Small intestine (tissue), 7 donors: Measurements from ENCODE around the gene HOXA6. TPM values are rescaled to one million over a fixed set of nuclear protein-coding genes. Genes with fewer than 3 reads are reported as not detected.

ENCODE experiments used
- DNase-seq, 2 donors: peaks; one replicate each; pipeline versions ENCODE4 v3.0.0 to v3.0.0-alpha.2; 2013
- FAIRE-seq: peaks from 2 replicates; lab custom pipeline; 2012; peaks lifted over from hg19 to GRCh38; lab: Jason Lieb, UNC
- H3K27ac ChIP-seq, 3 donors: one replicate each; pipeline ENCODE4 v1.5.1; 2013; ENCODE audit warnings: low read length in 2 of 3, mild to moderate bottlenecking in 2 of 3, control low read depth in 1 of 3, inconsistent platforms in 1 of 3, low read depth in 1 of 3, moderate library complexity in 1 of 3
- H3K27me3 ChIP-seq, 3 donors: one replicate each; pipeline ENCODE4 v1.6.1; 2013; ENCODE audit warnings: low read length in 3 of 3, inconsistent platforms in 1 of 3; ENCODE audit not compliant: control insufficient read depth in 3 of 3, insufficient read depth in 3 of 3
- H3K36me3 ChIP-seq, 3 donors: one replicate each; pipeline ENCODE4 v1.6.1; 2013; ENCODE audit warnings: low read length in 3 of 3, inconsistent platforms in 1 of 3, low read depth in 1 of 3, mild to moderate bottlenecking in 1 of 3, moderate library complexity in 1 of 3; ENCODE audit not compliant: control insufficient read depth in 3 of 3, insufficient read depth in 2 of 3
- H3K4me1 ChIP-seq, 3 donors: one replicate each; pipeline ENCODE4 v1.6.1; 2013; ENCODE audit warnings: low read length in 2 of 3, inconsistent platforms in 1 of 3, low read depth in 1 of 3, mild to moderate bottlenecking in 1 of 3, moderate library complexity in 1 of 3; ENCODE audit not compliant: control insufficient read depth in 3 of 3, insufficient read depth in 2 of 3
- H3K4me3 ChIP-seq, 3 donors: one replicate each; pipeline ENCODE4 v1.5.1; 2013; ENCODE audit warnings: low read length in 3 of 3, control low read depth in 1 of 3, inconsistent platforms in 1 of 3, low read depth in 1 of 3, mild to moderate bottlenecking in 1 of 3, moderate library complexity in 1 of 3
- H3K9me3 ChIP-seq, 2 donors: one replicate each; pipeline ENCODE4 v1.6.1; 2013; ENCODE audit warnings: low read depth in 1 of 2, low read length in 1 of 2; ENCODE audit not compliant: control insufficient read depth in 2 of 2, insufficient read depth in 1 of 2
- WGBS, 3 donors: extraction: QIAGEN DNeasy Blood & Tissue Kit; methylation state at CpG; one replicate each; pipeline ENCODE4 v1.1.7; 2013; 5-methylcytosine and 5-hydroxymethylcytosine counted together
- polyA plus RNA-seq, 4 donors: library from polyadenylated mRNA; stranded (reverse) in 3 of 4; unstranded in 1 of 4; fragments of 200-250 nt in 3 of 4; fragments of 120-200 nt in 1 of 4; gene quantifications; one replicate each; pipeline versions ENCODE4 v1.2.1 to v1.2.3, GENCODE V29; 2013
- donor health status: healthy with polysubstance abuse.
- donor health status: control.
- donor health status: control.
- donor health status: Bipolar disorder and iron deficiency.
- donor health status: healthy.

The HOXA6 gene
- polyA plus RNA-seq, 4 donors, result 0.46 to 29.7 (median 0.81) TPM; not detected in 1

DNA sequence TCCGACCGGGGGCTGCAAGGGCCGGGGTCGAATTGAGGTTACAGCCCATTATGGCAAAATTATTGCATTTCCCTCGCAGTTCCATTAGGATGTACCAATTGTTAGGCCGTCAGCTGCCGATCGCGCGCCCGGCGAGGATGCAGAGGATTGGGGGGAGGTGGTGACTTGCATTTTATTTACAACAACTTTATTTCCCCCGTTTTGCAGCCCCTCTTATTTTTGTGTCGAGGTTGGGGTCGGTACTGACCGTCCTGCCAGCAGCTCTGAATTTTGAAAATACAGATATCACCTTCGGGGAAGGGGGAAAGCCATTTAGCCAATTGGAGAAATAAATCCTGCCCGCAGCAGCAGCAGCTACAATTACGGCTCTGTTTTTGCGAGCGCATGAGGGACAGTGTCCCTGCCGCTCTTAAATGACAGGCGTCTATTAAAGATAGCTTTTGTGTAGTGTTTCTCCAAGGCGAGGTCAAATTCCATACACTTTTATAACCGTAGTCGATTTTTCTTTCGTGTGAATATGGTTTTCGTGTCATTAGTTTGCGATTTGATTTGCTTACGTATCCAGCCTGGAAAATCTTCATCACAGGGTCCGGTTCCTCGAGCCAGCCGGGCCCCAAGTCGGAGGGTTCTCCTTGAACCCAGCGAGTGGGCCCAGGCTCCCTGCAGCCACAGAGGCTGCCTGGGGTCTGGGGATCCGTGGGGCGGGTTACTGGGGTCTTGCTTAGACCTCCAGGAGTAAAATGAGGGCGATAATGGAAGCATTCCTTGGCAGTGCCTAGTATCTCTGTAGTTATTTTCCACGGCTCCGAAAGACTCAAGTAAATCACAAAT, 3.4 kb downstream of the HOXA6 start:
- peak overlapping the region in 2 of 3 donors; percentile 55 to 62 for H3K27ac ChIP-seq
- peaks cover 9 to 68% (median 13%) of the 10 kb centered on the region in 3 donors for H3K27me3 ChIP-seq
- no peak for FAIRE-seq

DNA sequence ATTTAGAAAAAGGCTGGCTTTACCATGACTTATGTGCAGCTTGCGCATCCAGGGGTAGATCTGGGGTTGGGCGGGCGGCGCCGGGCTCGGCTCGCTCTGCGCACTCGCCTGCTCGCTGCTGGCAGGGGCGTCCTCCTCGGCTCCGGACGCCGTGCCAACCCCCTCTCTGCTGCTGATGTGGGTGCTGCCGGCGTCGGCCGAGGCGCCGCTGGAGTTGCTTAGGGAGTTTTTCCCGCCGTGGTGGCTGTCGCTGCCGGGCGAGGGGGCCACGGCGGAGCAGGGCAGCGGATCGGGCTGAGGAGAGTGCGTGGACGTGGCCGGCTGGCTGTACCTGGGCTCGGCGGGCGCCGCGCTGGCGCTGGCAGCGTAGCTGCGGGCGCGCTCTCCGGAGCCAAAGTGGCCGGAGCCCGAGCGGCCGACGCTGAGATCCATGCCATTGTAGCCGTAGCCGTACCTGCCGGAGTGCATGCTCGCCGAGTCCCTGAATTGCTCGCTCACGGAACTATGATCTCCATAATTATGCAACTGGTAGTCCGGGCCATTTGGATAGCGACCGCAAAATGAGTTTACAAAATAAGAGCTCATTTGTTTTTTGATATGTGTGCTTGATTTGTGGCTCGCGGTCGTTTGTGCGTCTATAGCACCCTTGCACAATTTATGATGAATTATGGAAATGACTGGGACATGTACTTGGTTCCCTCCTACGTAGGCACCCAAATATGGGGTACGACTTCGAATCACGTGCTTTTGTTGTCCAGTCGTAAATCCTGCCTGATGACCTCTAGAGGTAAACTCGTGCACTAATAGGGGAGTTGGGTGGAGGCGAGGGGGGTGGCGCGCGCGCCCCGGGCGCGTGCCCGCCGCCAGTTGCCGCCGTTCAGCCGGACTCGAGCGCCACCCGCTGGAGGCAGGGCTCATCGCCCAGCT, 4.3 kb downstream of the HOXA6 start, which contains the start of gene HOXA5:
Gene HOXA5 (minus strand): TSS at position 659 of the 927 bp plus-strand sequence. CDS start 74 bp downstream, at position 585.
- H3K27me3 ChIP-seq, result peaks cover 9 to 59% (median 13%) of the 10 kb centered on the region in 3 donors
- no peak for FAIRE-seq
- 14 to 31% (median 24%) methylated on average over 65 to 86 of the region's 86 CpGs for WGBS, 3 donors

More for the DNA sequence above, 3.4 kb downstream of the HOXA6 start:
- WGBS, 3 donors, result 14 to 45% (median 39%) methylated on average over 40 of the region's 40 CpGs
- peak overlapping the region in 2 of 3 donors; percentile 29 to 46 for H3K4me3 ChIP-seq
- DNase-seq, result peak in 1 of 2 donors; percentile 66
- no peaks in the 10 kb centered on the region for H3K9me3 ChIP-seq
- peaks cover 0 to 35% (median 0%) of the 10 kb centered on the region in 3 donors for H3K36me3 ChIP-seq
- H3K4me1 ChIP-seq, result peaks cover 0 to 41% (median 2%) of the 10 kb centered on the region in 3 donors

DNA sequence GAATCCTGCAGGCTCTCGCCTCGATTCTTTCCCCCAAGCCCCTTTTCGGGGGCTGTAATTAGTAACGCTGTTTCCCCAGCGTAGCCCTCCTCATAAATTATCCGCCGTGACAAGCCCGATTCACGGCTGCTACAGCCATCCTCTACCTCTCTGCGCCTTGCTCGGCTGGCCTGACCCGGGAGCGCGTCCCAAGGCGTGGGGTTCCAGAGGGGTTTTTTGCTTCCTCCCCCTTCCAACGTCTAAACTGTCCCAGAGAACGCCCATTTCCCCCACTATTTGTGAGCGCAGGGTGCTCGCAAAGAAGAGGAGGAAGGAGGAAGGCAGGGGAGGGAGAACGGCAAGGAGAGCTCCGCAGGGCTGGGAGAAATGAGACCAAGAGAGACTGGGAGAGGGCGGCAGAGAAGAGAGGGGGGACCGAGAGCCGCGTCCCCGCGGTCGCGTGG, 5.0 kb downstream of the HOXA6 start:
- H3K36me3 ChIP-seq, result peaks cover 0 to 35% (median 0%) of the 10 kb centered on the region in 3 donors
- H3K27me3 ChIP-seq, result peaks cover 9 to 52% (median 13%) of the 10 kb centered on the region in 3 donors
- no peak for DNase-seq
- H3K4me3 ChIP-seq, result peak overlapping the region; percentile 42 to 64 (median 46)
- FAIRE-seq, result no peak
- WGBS, 3 donors, result 14 to 20% (median 17%) methylated on average over 28 to 29 of the region's 29 CpGs
- peak overlapping the region in 2 of 3 donors; percentile 75 to 94 for H3K27ac ChIP-seq
- peaks cover 0 to 43% (median 2%) of the 10 kb centered on the region in 3 donors for H3K4me1 ChIP-seq
- no peaks in the 10 kb centered on the region for H3K9me3 ChIP-seq

More for the DNA sequence above, 4.3 kb downstream of the HOXA6 start, which contains the start of gene HOXA5:
- peak; percentile 35 to 89 for DNase-seq
- Histone ChIP-seq H3K27ac (peak within 1 kb of the TSS in 2 of 3 donors; percentile 75 to 94), H3K36me3 (peaks cover 0 to 35% (median 0%) of the 10 kb centered on the region in 3 donors), H3K9me3 (no peaks in the 10 kb centered on the region), H3K4me3 (peak within 1 kb of the TSS; percentile 42 to 64 (median 46)), H3K4me1 (peaks cover 0 to 45% (median 2%) of the 10 kb centered on the region in 3 donors)

DNA sequence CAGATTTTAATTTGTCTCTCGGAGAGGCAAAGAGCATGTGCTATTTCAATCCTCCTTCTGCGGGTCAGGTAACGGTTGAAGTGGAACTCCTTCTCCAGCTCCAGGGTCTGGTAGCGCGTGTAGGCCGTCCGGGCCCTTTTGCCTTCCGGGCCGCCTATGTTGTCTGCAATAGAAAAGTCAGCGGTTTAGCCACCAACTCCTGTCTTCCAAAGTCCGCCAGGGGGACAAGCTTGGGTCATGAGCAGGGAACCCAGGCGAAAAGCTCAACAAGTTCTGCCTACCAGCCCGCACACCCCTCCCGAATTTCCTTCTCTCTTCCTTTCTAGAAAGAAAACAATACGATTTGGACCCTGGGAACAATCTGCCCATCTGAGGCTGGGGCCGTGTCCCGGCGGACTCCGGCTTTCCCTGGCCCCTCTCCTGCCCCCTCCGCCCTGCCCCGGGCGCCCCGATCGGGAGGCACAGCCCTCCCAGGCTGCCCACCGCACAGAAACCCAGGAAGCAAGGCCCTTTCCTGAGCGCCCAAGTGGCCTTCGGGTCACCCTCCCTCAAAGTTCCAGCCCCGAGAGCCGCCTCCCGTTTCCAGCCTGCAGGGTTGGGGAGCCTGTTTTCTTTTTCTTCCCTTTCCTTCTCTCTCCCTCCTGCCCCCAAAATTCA, 5.5 kb downstream of the HOXA6 start:
- FAIRE-seq (no peak), DNase-seq (no peak)
- Histone ChIP-seq H3K27me3 (peaks cover 9 to 47% (median 13%) of the 10 kb centered on the region in 3 donors), H3K4me3 (peak overlapping the region; percentile 22 to 64 (median 46)), H3K27ac (peak overlapping the region in 2 of 3 donors; percentile 75 to 94), H3K9me3 (no peaks in the 10 kb centered on the region), H3K36me3 (peaks cover 0 to 35% (median 0%) of the 10 kb centered on the region in 3 donors), H3K4me1 (peaks cover 0 to 37% (median 2%) of the 10 kb centered on the region in 3 donors)
- 33 to 48% (median 36%) methylated on average over 30 of the region's 30 CpGs for WGBS, 3 donors

DNA sequence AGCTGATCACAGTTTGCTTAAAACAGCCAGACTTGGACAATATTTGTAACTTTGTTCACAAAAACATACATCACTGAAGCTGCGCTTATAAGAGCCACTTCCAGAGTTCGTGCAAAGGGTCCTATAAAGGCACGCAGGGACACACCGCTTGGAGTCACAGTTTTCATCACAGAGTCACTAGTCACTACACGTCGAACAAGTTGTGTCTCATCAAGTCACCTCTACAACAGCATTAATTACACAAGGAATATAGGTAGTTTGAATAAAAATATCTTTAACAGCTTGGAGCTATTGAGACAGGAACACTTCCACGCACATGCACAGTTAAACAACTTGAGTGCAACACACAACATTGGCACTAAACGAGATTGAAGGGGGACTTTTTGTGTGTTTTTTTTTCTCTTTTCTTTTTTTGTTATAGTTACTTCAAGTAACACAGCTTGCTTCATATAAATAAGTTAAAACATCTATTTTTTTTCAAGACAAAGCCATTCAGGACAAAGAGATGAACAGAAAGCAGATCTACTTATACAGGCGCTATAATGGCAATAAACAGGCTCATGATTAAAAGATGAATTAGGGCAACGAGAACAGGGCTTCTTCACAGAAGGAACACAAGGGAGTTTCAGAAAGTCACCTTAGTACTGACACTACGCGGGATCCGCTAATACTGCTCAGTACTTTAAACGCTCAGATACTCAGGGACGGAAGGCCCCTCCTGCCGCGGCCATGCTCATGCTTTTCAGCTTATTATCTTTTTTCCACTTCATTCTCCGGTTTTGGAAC, 6.2 kb downstream of the HOXA6 start:
- DNase-seq, result no peak
- Histone ChIP-seq H3K4me1 (peaks cover 0 to 43% (median 2%) of the 10 kb centered on the region in 3 donors), H3K9me3 (no peaks in the 10 kb centered on the region), H3K27ac (peak overlapping the region in 2 of 3 donors; percentile 75 to 94), H3K4me3 (peak overlapping the region in 1 of 3 donors; percentile 64), H3K36me3 (peaks cover 0 to 35% (median 0%) of the 10 kb centered on the region in 3 donors), H3K27me3 (peaks cover 7 to 40% (median 9%) of the 10 kb centered on the region in 3 donors)
- 62 to 77% (median 64%) methylated on average over 18 of the region's 18 CpGs for WGBS, 3 donors
- no peak for FAIRE-seq

DNA sequence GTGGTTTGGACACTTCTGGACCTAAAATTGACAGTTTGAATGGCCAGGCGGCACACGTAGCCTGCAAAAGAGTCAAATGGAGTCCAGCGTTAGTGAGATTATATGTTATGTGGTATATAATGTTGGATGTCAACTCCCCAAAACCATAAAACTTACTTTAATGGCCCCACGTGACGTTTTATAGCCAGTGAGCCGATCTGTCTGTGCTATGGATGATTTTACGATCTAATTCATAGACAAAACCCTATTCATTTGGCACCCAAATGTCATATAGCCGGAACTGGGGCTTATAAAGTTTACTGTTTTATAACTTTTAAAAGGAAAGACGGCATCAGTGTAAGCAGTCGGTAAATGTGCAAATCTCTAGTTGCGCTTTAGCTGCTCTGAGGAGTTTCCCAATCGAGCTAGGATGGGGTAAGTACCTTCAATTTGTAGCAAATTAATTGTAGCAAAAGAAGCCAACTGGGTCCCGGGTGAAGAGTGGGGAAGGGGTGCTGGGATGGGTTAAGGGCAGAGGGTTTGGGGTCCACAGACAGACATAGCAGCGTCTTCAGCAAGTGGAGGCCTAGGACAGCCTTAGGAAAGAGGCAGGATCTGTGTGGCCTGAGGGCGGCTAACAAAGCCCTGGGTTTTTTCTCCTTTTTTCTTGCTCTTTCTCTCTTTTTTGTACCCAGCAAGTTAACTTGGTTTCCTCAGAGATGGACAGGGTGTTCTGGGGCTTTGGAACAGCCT, 7.3 kb downstream of the HOXA6 start:
- FAIRE-seq (no peak), DNase-seq (peak; percentile 76 to 92)
- Histone ChIP-seq H3K4me1 (peaks cover 0 to 51% (median 2%) of the 10 kb centered on the region in 3 donors), H3K9me3 (no peaks in the 10 kb centered on the region), H3K27me3 (peaks cover 7 to 29% (median 9%) of the 10 kb centered on the region in 3 donors), H3K36me3 (peaks cover 0 to 29% (median 0%) of the 10 kb centered on the region in 3 donors), H3K4me3 (peak overlapping the region in 2 of 3 donors; percentile 45 to 53), H3K27ac (peak overlapping the region in 2 of 3 donors; percentile 77 to 81)
- 20 to 43% (median 30%) methylated on average over 15 of the region's 15 CpGs for WGBS, 3 donors
